ENCODE results near the gene LTC4S. TPM values are rescaled to one million over a fixed set of nuclear protein-coding genes. Genes with fewer than 3 reads are reported as not detected.

Gene LTC4S
- total and polyA plus RNA-seq, 2 experiments from 2014 or later: 5.8 to 10.1 TPM

DNA sequence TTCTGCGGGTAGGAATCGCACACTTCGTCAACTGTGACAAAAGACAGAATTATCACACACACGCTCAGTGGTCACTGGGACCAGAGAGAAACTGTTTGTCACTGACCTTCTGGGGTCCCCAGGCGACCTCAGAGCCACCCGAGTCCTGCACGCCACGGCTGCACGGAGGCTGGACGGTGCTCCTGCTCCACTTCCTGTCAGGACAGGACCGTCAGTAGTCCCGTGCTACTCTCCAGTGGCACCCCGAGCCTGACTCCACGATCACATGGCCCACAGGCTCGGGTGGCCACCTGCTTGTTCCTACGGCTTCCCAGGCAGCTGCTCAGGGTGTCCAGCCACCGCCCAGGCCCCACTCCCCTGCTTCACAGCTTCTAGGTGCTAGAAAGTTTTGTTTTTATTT lies 47.0 kb downstream of the LTC4S start:
- H3K4me3 ChIP-seq: no peak overlapping the region
- no peak overlapping the region for H3K4me2 ChIP-seq
- H3K9me2 ChIP-seq (ENCODE audit: insufficient read depth): no peaks in the 10 kb centered on the region
- ATAC-seq: no peak
- H3K27ac ChIP-seq (ENCODE audit: low read depth): no peak overlapping the region
- no peak overlapping the region for H2AFZ ChIP-seq
- H3K4me1 ChIP-seq (ENCODE audit: insufficient read depth): no peaks in the 10 kb centered on the region
- peaks cover 12% of the 10 kb centered on the region; the same call in 1 of the 2 replicates for H3F3A ChIP-seq (replicated peaks; ENCODE audit: low read depth)
- no peaks in the 10 kb centered on the region for H3K27me3 ChIP-seq (ENCODE audit: insufficient read depth)
- peaks cover 82% of the 10 kb centered on the region for H3K36me3 Mint-ChIP-seq (ENCODE audit: low read depth)
- H3K79me2 ChIP-seq (replicated peaks; ENCODE audit: insufficient read depth): no peaks in the 10 kb centered on the region
- peaks cover 9% of the 10 kb centered on the region for H3K36me3 ChIP-seq (ENCODE audit: insufficient read depth)
- H3K9me3 Mint-ChIP-seq: peaks cover 19% of the 10 kb centered on the region
- H3K4me3 Mint-ChIP-seq: no peak overlapping the region; the same call in 2 of the 3 replicates
- no peak overlapping the region for H3K27ac Mint-ChIP-seq
- H4K20me1 ChIP-seq (replicated peaks; ENCODE audit: insufficient read depth): 0 out of 2 replicates have a peak, but pooled peaks cover 2% of the 10 kb centered on the region
- no peak for DNase-seq (ENCODE audit: low spot score)
- TF ChIP-seq, protein P1, sequence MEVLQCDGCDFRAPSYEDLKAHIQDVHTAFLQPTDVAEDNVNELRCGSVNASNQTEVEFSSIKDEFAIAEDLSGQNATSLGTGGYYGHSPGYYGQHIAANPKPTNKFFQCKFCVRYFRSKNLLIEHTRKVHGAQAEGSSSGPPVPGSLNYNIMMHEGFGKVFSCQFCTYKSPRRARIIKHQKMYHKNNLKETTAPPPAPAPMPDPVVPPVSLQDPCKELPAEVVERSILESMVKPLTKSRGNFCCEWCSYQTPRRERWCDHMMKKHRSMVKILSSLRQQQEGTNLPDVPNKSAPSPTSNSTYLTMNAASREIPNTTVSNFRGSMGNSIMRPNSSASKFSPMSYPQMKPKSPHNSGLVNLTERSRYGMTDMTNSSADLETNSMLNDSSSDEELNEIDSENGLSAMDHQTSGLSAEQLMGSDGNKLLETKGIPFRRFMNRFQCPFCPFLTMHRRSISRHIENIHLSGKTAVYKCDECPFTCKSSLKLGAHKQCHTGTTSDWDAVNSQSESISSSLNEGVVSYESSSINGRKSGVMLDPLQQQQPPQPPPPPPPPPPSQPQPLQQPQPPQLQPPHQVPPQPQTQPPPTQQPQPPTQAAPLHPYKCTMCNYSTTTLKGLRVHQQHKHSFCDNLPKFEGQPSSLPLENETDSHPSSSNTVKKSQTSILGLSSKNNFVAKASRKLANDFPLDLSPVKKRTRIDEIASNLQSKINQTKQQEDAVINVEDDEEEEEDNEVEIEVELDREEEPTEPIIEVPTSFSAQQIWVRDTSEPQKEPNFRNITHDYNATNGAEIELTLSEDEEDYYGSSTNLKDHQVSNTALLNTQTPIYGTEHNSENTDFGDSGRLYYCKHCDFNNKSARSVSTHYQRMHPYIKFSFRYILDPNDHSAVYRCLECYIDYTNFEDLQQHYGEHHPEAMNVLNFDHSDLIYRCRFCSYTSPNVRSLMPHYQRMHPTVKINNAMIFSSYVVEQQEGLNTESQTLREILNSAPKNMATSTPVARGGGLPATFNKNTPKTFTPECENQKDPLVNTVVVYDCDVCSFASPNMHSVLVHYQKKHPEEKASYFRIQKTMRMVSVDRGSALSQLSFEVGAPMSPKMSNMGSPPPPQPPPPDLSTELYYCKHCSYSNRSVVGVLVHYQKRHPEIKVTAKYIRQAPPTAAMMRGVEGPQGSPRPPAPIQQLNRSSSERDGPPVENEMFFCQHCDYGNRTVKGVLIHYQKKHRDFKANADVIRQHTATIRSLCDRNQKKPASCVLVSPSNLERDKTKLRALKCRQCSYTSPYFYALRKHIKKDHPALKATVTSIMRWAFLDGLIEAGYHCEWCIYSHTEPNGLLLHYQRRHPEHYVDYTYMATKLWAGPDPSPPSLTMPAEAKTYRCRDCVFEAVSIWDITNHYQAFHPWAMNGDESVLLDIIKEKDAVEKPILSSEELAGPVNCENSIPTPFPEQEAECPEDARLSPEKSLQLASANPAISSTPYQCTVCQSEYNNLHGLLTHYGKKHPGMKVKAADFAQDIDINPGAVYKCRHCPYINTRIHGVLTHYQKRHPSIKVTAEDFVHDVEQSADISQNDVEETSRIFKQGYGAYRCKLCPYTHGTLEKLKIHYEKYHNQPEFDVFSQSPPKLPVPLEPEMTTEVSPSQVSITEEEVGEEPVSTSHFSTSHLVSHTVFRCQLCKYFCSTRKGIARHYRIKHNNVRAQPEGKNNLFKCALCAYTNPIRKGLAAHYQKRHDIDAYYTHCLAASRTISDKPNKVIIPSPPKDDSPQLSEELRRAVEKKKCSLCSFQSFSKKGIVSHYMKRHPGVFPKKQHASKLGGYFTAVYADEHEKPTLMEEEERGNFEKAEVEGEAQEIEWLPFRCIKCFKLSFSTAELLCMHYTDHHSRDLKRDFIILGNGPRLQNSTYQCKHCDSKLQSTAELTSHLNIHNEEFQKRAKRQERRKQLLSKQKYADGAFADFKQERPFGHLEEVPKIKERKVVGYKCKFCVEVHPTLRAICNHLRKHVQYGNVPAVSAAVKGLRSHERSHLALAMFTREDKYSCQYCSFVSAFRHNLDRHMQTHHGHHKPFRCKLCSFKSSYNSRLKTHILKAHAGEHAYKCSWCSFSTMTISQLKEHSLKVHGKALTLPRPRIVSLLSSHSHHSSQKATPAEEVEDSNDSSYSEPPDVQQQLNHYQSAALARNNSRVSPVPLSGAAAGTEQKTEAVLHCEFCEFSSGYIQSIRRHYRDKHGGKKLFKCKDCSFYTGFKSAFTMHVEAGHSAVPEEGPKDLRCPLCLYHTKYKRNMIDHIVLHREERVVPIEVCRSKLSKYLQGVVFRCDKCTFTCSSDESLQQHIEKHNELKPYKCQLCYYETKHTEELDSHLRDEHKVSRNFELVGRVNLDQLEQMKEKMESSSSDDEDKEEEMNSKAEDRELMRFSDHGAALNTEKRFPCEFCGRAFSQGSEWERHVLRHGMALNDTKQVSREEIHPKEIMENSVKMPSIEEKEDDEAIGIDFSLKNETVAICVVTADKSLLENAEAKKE (CRISPR knock-in tag; IDR thresholded peaks at IDR 0.05): no peak
- TF ChIP-seq CREB1 (CRISPR knock-in tag; IDR thresholded peaks at IDR 0.05; ENCODE audit: low read depth) (no peak), STAT1 (IDR thresholded peaks at IDR 0.05; ENCODE audit: unreplicated experiment) (no peak), JUNB (IDR thresholded peaks at IDR 0.05; ENCODE audit: unreplicated experiment) (no peak), POLR2AphosphoS5 (IDR thresholded peaks at IDR 0.05; ENCODE audit: low read depth) (no peak), ZNF114 (CRISPR knock-in tag; IDR thresholded peaks at IDR 0.05) (no peak), EZH2 (IDR thresholded peaks at IDR 0.05; ENCODE audit: low read depth, unreplicated experiment) (no peak)
- TF ChIP-seq, protein P2, sequence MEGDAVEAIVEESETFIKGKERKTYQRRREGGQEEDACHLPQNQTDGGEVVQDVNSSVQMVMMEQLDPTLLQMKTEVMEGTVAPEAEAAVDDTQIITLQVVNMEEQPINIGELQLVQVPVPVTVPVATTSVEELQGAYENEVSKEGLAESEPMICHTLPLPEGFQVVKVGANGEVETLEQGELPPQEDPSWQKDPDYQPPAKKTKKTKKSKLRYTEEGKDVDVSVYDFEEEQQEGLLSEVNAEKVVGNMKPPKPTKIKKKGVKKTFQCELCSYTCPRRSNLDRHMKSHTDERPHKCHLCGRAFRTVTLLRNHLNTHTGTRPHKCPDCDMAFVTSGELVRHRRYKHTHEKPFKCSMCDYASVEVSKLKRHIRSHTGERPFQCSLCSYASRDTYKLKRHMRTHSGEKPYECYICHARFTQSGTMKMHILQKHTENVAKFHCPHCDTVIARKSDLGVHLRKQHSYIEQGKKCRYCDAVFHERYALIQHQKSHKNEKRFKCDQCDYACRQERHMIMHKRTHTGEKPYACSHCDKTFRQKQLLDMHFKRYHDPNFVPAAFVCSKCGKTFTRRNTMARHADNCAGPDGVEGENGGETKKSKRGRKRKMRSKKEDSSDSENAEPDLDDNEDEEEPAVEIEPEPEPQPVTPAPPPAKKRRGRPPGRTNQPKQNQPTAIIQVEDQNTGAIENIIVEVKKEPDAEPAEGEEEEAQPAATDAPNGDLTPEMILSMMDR (conservative IDR thresholded peaks at IDR 0.05; ENCODE audit: low read depth in 2 of 2): no peak
- TF ChIP-seq, protein P3, sequence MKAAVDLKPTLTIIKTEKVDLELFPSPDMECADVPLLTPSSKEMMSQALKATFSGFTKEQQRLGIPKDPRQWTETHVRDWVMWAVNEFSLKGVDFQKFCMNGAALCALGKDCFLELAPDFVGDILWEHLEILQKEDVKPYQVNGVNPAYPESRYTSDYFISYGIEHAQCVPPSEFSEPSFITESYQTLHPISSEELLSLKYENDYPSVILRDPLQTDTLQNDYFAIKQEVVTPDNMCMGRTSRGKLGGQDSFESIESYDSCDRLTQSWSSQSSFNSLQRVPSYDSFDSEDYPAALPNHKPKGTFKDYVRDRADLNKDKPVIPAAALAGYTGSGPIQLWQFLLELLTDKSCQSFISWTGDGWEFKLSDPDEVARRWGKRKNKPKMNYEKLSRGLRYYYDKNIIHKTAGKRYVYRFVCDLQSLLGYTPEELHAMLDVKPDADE (IDR thresholded peaks at IDR 0.05): no peak
- H3K4me1 Mint-ChIP-seq: no peaks in the 10 kb centered on the region
- peaks cover 26% of the 10 kb centered on the region for H3K27me3 Mint-ChIP-seq (ENCODE audit: insufficient read depth, low read depth, poor library complexity)
